T-cell (primary cell): ENCODE measurements around the gene CTRB1. TPM values are rescaled to one million over a fixed set of nuclear protein-coding genes. Genes with fewer than 3 reads are reported as not detected.

Experiments used
- ATAC-seq, 4 experiments: fragments of 200-7000 bp in 3 of 4; fragments of 150-1000 bp in 1 of 4; cut with Tn5 transposase; replicated peaks in 1 of 4; 1 replicate in 3 of 4; 2 replicates in 1 of 4; pipeline ENCODE4 v1.10.0; 2021; ENCODE audit warnings: moderate library complexity in 3 of 4, mild to moderate bottlenecking in 2 of 4, moderate number of reproducible peaks in 1 of 4
- CTCF ChIA-PET, 2 donors: fragments of 300-600 bp; sonication (Branson Sonifier 250); formaldehyde crosslinking; loops; one replicate each; lab custom pipeline; 2022; ENCODE audit warnings: antibody characterized with exemption in 2 of 2; lab: Charles Lee
- POLR2A ChIA-PET, 2 donors: fragments of 300-600 bp; sonication (Branson Sonifier 250); formaldehyde crosslinking; loops; one replicate each; lab custom pipeline; 2022; ENCODE audit warnings: antibody characterized with exemption in 2 of 2; lab: Charles Lee
- DNase-seq, 35 experiments: peaks; one replicate each; pipeline versions ENCODE4 v3.0.0 to v3.0.0-alpha.2; 2013 to 2023
- H3K27ac ChIP-seq: one replicate; pipeline ENCODE4 v1.5.1; 2013; ENCODE audit warnings: low read length
- H3K27me3 ChIP-seq, 2 experiments: replicated peaks in 1 of 2; 1 replicate in 1 of 2; 2 replicates in 1 of 2; pipeline versions ENCODE4 v1.6.1 to v1.7.0; 2013; ENCODE audit warnings: low read length in 1 of 2, mixed read lengths in 1 of 2; ENCODE audit not compliant: control insufficient read depth in 2 of 2, insufficient read depth in 2 of 2; ENCODE audit errors: extremely low read depth in 1 of 2
- H3K36me3 ChIP-seq, 2 donors: 1 replicate in 1 of 2; 2 replicates in 1 of 2; pipeline versions ENCODE4 v1.6.1 to v1.7.0; 2013; ENCODE audit warnings: low read length in 1 of 2; ENCODE audit not compliant: control insufficient read depth in 2 of 2, insufficient read depth in 1 of 2; ENCODE audit errors: extremely low read depth in 1 of 2
- H3K4me1 ChIP-seq, 2 experiments: 1 replicate in 1 of 2; 2 replicates in 1 of 2; pipeline versions ENCODE4 v1.6.1 to v1.7.0; 2013; ENCODE audit warnings: low read length in 2 of 2, mixed read lengths in 1 of 2; ENCODE audit not compliant: insufficient read depth in 2 of 2, control insufficient read depth in 1 of 2; ENCODE audit errors: extremely low read depth in 1 of 2
- H3K4me3 ChIP-seq, 2 donors: 1 replicate in 1 of 2; 2 replicates in 1 of 2; pipeline versions ENCODE4 v1.5.1 to v1.7.0; 2013; ENCODE audit warnings: mild to moderate bottlenecking in 2 of 2, low read length in 1 of 2, moderate library complexity in 1 of 2; ENCODE audit not compliant: control insufficient read depth in 1 of 2; ENCODE audit errors: extremely low read depth in 1 of 2
- H3K9me3 ChIP-seq: 2 replicates; pipeline ENCODE4 v1.7.0; 2013
- H3K27ac Mint-ChIP-seq, 2 donors: one replicate each; pipeline ENCODE4 v1.8.0; 2020 to 2021; ENCODE audit warnings: mild to moderate bottlenecking in 2 of 2, mixed read lengths in 2 of 2
- H3K27me3 Mint-ChIP-seq, 2 donors: one replicate each; pipeline ENCODE4 v1.8.0; 2021 to 2022; ENCODE audit warnings: mixed read lengths in 2 of 2
- H3K36me3 Mint-ChIP-seq: one replicate; pipeline ENCODE4 v1.8.0; 2021; ENCODE audit warnings: mixed read lengths
- H3K4me1 Mint-ChIP-seq, 3 donors: one replicate each; pipeline ENCODE4 v1.8.0; 2020 to 2022; ENCODE audit warnings: mixed read lengths in 3 of 3, mild to moderate bottlenecking in 1 of 3
- H3K4me3 Mint-ChIP-seq, 3 donors: one replicate each; pipeline ENCODE4 v1.8.0; 2020 to 2022; ENCODE audit warnings: mild to moderate bottlenecking in 3 of 3, mixed read lengths in 3 of 3, moderate library complexity in 3 of 3
- H3K9me3 Mint-ChIP-seq, 3 donors: one replicate each; pipeline ENCODE4 v1.8.0; 2020 to 2022; ENCODE audit warnings: mixed read lengths in 3 of 3
- WGBS: methylation state at CpG from one replicate; pipeline ENCODE4 v1.1.5; 2013; ENCODE audit warnings: missing lambda C conversion rate; ENCODE audit not compliant: insufficient coverage; 5-methylcytosine and 5-hydroxymethylcytosine counted together
- total RNA-seq, 35 experiments: library from RNA in 6 of 35; stranded (reverse) in 6 of 35; fragments of 120-200 nt in 1 of 35; gene quantifications; one replicate each; pipeline versions ENCODE4 v1.2.1 to v1.2.4 and lab custom pipeline; 2013 to 2026

The CTRB1 gene
- total RNA-seq, 5 donors from 2014 or later (not counting 1 experiment from before 2014, with no cell fraction given): 6.1 to 8.3 (median 7.9) TPM; not detected in 2

GRCh38 chr16:75256696-75257343 is 38.0 kb downstream of the CTRB1 start:
- Histone ChIP-seq H3K27me3 (peaks cover 2 to 82% of the 10 kb centered on the region in 2 experiments), H3K9me3 (no peaks in the 10 kb centered on the region), H3K4me1 (peaks cover 0 to 5% of the 10 kb centered on the region in 2 experiments), H3K4me3 (no peak overlapping the region), H3K36me3 (no peaks in the 10 kb centered on the region), H3K27ac (no peak overlapping the region)
- Mint-ChIP-seq H3K9me3 (no peaks in the 10 kb centered on the region), H3K27me3 (peaks cover 20 to 45% of the 10 kb centered on the region in 2 donors), H3K4me1 (peaks cover 0 to 5% (median 2%) of the 10 kb centered on the region in 3 donors), H3K4me3 (no peak overlapping the region), H3K36me3 (no peaks in the 10 kb centered on the region), H3K27ac (no peak overlapping the region)
- 63% methylated on average over 3 of the region's 14 CpGs for WGBS
- CTCF ChIA-PET: no interaction called here
- POLR2A ChIA-PET: no interaction called here
- ATAC-seq (no peak), DNase-seq (no peak)

GRCh38 chr16:75257886-75258806 is 39.4 kb downstream of the CTRB1 start:
- Histone ChIP-seq H3K27me3 (peaks cover 2 to 82% of the 10 kb centered on the region in 2 experiments), H3K4me1 (no peaks in the 10 kb centered on the region), H3K9me3 (no peaks in the 10 kb centered on the region), H3K27ac (no peak overlapping the region), H3K4me3 (no peak overlapping the region), H3K36me3 (no peaks in the 10 kb centered on the region)
- no peaks in the 10 kb centered on the region for H3K36me3 Mint-ChIP-seq
- 77% methylated on average over 16 of the region's 21 CpGs for WGBS
- no peak overlapping the region for H3K4me3 Mint-ChIP-seq
- peaks cover 31 to 46% of the 10 kb centered on the region in 2 donors for H3K27me3 Mint-ChIP-seq
- H3K27ac Mint-ChIP-seq: no peak overlapping the region
- no peaks in the 10 kb centered on the region for H3K9me3 Mint-ChIP-seq
- ChIA-PET POLR2A (no interaction called here), CTCF (no interaction called here)
- DNase-seq (no peak), ATAC-seq (no peak)
- H3K4me1 Mint-ChIP-seq: no peaks in the 10 kb centered on the region

GRCh38 chr16:75258807-75259141 is 40.0 kb downstream of the CTRB1 start:
- H3K4me3 Mint-ChIP-seq: no peak overlapping the region
- ChIA-PET CTCF (no interaction called here), POLR2A (no interaction called here)
- H3K4me1 Mint-ChIP-seq: no peaks in the 10 kb centered on the region
- Histone ChIP-seq H3K4me1 (no peaks in the 10 kb centered on the region), H3K9me3 (no peaks in the 10 kb centered on the region), H3K4me3 (no peak overlapping the region), H3K36me3 (no peaks in the 10 kb centered on the region), H3K27ac (no peak overlapping the region), H3K27me3 (peaks cover 2 to 82% of the 10 kb centered on the region in 2 experiments)
- H3K36me3 Mint-ChIP-seq: no peaks in the 10 kb centered on the region
- peaks cover 28 to 46% of the 10 kb centered on the region in 2 donors for H3K27me3 Mint-ChIP-seq
- no peak for DNase-seq
- H3K9me3 Mint-ChIP-seq: no peaks in the 10 kb centered on the region
- ATAC-seq: no peak
- WGBS: no CpG with 5 or more reads among the region's 6 CpGs
- no peak overlapping the region for H3K27ac Mint-ChIP-seq

- no peaks in the 10 kb centered on the region for H3K9me3 ChIP-seq
- DNase-seq: no peak
- peaks cover 0 to 10% (median 5%) of the 10 kb centered on the region in 3 donors for H3K4me1 Mint-ChIP-seq
- POLR2A ChIA-PET: no interaction called here
- peaks cover 0 to 12% of the 10 kb centered on the region in 2 experiments for H3K4me1 ChIP-seq
- H3K36me3 ChIP-seq: no peaks in the 10 kb centered on the region
- no peak overlapping the region for H3K27ac ChIP-seq
- CTCF ChIA-PET: interaction anchor here in 1 of 2 donors (0.7 kb wide), 1 partner anchor 27 kb away, joined by 3 read pairs; no protein-coding TSS in a partner anchor
- peaks cover 27 to 43% of the 10 kb centered on the region in 2 donors for H3K27me3 Mint-ChIP-seq
- H3K9me3 Mint-ChIP-seq: no peaks in the 10 kb centered on the region
- H3K4me3 Mint-ChIP-seq: no peak overlapping the region
- H3K36me3 Mint-ChIP-seq: no peaks in the 10 kb centered on the region
- H3K27me3 ChIP-seq: peaks cover 0 to 81% of the 10 kb centered on the region in 2 experiments
- no peak for ATAC-seq
- H3K27ac Mint-ChIP-seq: no peak overlapping the region
- H3K4me3 ChIP-seq: no peak overlapping the region
- WGBS: 94% methylated on average over 5 of the region's 10 CpGs
These were observed 42.2 kb downstream of the CTRB1 start for GRCh38 chr16:75260851-75261589.

GRCh38 chr16:75261590-75262078 is 42.8 kb downstream of the CTRB1 start:
- Mint-ChIP-seq H3K27me3 (peaks cover 31 to 47% of the 10 kb centered on the region in 2 donors), H3K36me3 (no peaks in the 10 kb centered on the region), H3K4me1 (peaks cover 5 to 14% (median 8%) of the 10 kb centered on the region in 3 donors), H3K4me3 (no peak overlapping the region), H3K27ac (no peak overlapping the region), H3K9me3 (no peaks in the 10 kb centered on the region)
- no peaks in the 10 kb centered on the region for H3K9me3 ChIP-seq
- H3K36me3 ChIP-seq: no peaks in the 10 kb centered on the region
- POLR2A ChIA-PET: no interaction called here
- H3K27me3 ChIP-seq: peaks cover 0 to 81% of the 10 kb centered on the region in 2 experiments
- CTCF ChIA-PET: no interaction called here
- no peak overlapping the region for H3K4me3 ChIP-seq
- peaks cover 0 to 18% of the 10 kb centered on the region in 2 experiments for H3K4me1 ChIP-seq
- no peak overlapping the region for H3K27ac ChIP-seq
- DNase-seq (no peak), ATAC-seq (no peak)
- WGBS: 100% methylated on average over 3 of the region's 3 CpGs
